ENCODE measurements around the gene IGIP.

GRCh38 chr5:140162275-140162674 is 36.5 kb downstream of the IGIP start:
- TF ChIP-seq MAX (IDR thresholded peaks at IDR 0.05; ENCODE audit: low read depth, low read length): no peak
- TF ChIP-seq, protein P1, sequence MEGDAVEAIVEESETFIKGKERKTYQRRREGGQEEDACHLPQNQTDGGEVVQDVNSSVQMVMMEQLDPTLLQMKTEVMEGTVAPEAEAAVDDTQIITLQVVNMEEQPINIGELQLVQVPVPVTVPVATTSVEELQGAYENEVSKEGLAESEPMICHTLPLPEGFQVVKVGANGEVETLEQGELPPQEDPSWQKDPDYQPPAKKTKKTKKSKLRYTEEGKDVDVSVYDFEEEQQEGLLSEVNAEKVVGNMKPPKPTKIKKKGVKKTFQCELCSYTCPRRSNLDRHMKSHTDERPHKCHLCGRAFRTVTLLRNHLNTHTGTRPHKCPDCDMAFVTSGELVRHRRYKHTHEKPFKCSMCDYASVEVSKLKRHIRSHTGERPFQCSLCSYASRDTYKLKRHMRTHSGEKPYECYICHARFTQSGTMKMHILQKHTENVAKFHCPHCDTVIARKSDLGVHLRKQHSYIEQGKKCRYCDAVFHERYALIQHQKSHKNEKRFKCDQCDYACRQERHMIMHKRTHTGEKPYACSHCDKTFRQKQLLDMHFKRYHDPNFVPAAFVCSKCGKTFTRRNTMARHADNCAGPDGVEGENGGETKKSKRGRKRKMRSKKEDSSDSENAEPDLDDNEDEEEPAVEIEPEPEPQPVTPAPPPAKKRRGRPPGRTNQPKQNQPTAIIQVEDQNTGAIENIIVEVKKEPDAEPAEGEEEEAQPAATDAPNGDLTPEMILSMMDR (IDR thresholded peaks at IDR 0.05; ENCODE audit: low read depth, low read length): no peak
- no peak for TF ChIP-seq POLR2A (IDR thresholded peaks at IDR 0.05; ENCODE audit: extremely low read depth, insufficient read length)

All from NB4 (cell line).